ENCODE measurements around the gene ST7L.

ST7L gene

GRCh38 chr1:112517646-112518045 is 101.3 kb downstream of the ST7L start:
- DNase-seq (ENCODE audit: extremely low read depth in 1 of 2, low read depth in 1 of 2): no peak

- DNase-seq (ENCODE audit: extremely low read depth in 1 of 2, low read depth in 1 of 2): no peak
Observed at GRCh38 chr1:112517231-112517630, 101.7 kb downstream of the ST7L start.

GRCh38 chr1:112516141-112516540 is 102.8 kb downstream of the ST7L start:
- no peak for DNase-seq (ENCODE audit: extremely low read depth in 1 of 2, low read depth in 1 of 2)

- DNase-seq (ENCODE audit: extremely low read depth in 1 of 2, low read depth in 1 of 2): no peak
Observed at GRCh38 chr1:112515311-112516009, 103.5 kb downstream of the ST7L start.

GRCh38 chr1:112514901-112515300 is 104.0 kb downstream of the ST7L start:
- DNase-seq (ENCODE audit: extremely low read depth in 1 of 2, low read depth in 1 of 2): no peak

- no peak for DNase-seq (ENCODE audit: extremely low read depth in 1 of 2, low read depth in 1 of 2)
Observed at GRCh38 chr1:112513112-112513870, 105.7 kb downstream of the ST7L start.

GRCh38 chr1:112511897-112512296 is 107.0 kb downstream of the ST7L start:
- no peak for DNase-seq (ENCODE audit: extremely low read depth in 1 of 2, low read depth in 1 of 2)

GRCh38 chr1:112510340-112510739 is 108.6 kb downstream of the ST7L start:
- DNase-seq (ENCODE audit: extremely low read depth in 1 of 2, low read depth in 1 of 2): no peak

- no peak for DNase-seq (ENCODE audit: extremely low read depth in 1 of 2, low read depth in 1 of 2)
Observed at GRCh38 chr1:112509660-112510178, 109.2 kb downstream of the ST7L start.

- DNase-seq (ENCODE audit: extremely low read depth in 1 of 2, low read depth in 1 of 2): no peak
Observed at GRCh38 chr1:112509005-112509659, 109.8 kb downstream of the ST7L start.

GRCh38 chr1:112508278-112509004 is 110.5 kb downstream of the ST7L start, which contains the start of gene WNT2B:
Gene WNT2B, plus strand, starts transcription at chr1:112508965. Its CDS starts 298 bp downstream, at chr1:112509263.
- peak; percentile 13 to 26 for DNase-seq (ENCODE audit: extremely low read depth in 1 of 2, low read depth in 1 of 2)

GRCh38 chr1:112507921-112508277 is 111.0 kb downstream of the ST7L start:
- no peak for DNase-seq (ENCODE audit: extremely low read depth in 1 of 2, low read depth in 1 of 2)

GRCh38 chr1:112507336-112507735 is 111.6 kb downstream of the ST7L start:
- no peak for DNase-seq (ENCODE audit: extremely low read depth in 1 of 2, low read depth in 1 of 2)

- DNase-seq (ENCODE audit: extremely low read depth in 1 of 2, low read depth in 1 of 2): no peak
Observed at GRCh38 chr1:112506731-112507130, 112.2 kb downstream of the ST7L start.

GRCh38 chr1:112506306-112506705 is 112.6 kb downstream of the ST7L start:
- no peak for DNase-seq (ENCODE audit: extremely low read depth in 1 of 2, low read depth in 1 of 2)

GRCh38 chr1:112505878-112506277 is 113.1 kb downstream of the ST7L start:
- no peak for DNase-seq (ENCODE audit: extremely low read depth in 1 of 2, low read depth in 1 of 2)

GRCh38 chr1:112505400-112505785 is 113.5 kb downstream of the ST7L start:
- no peak for DNase-seq (ENCODE audit: extremely low read depth in 1 of 2, low read depth in 1 of 2)

GRCh38 chr1:112504661-112505399 is 114.1 kb downstream of the ST7L start:
- DNase-seq (ENCODE audit: extremely low read depth in 1 of 2, low read depth in 1 of 2): no peak

- DNase-seq (ENCODE audit: extremely low read depth in 1 of 2, low read depth in 1 of 2): no peak
Observed at GRCh38 chr1:112504001-112504660, 114.8 kb downstream of the ST7L start.

GRCh38 chr1:112502826-112503225 is 116.1 kb downstream of the ST7L start:
- no peak for DNase-seq (ENCODE audit: extremely low read depth in 1 of 2, low read depth in 1 of 2)
